Panc1 (cell line): Measurements from ENCODE around the gene GFER. TPM values are rescaled to one million over a fixed set of nuclear protein-coding genes. Genes with fewer than 3 reads are reported as not detected.

Experiments
- ATAC-seq: fragments of 200-7000 bp; cut with Tn5 transposase; 2 replicates; pipeline ENCODE4 v1.9.1; 2020; ENCODE audit warnings: mild to moderate bottlenecking, moderate library complexity
- BruUV-seq: library from RNA; stranded (reverse); fragments of 400-500 nt; replicated peaks from 2 replicates; lab custom pipeline; 2021; lab: Mats Ljungman, UMichigan
- CTCF ChIA-PET: fragments of 300-600 bp; sonication (Branson Sonifier 250); formaldehyde crosslinking; loops from one replicate; lab custom pipeline; 2022; ENCODE audit warnings: antibody characterized with exemption; lab: Charles Lee
- POLR2A ChIA-PET: fragments of 300-600 bp; sonication (Branson Sonifier 250); formaldehyde crosslinking; loops from one replicate; lab custom pipeline; 2022; ENCODE audit warnings: antibody characterized with exemption; lab: Charles Lee
- DNase-seq: peaks from one replicate; pipeline ENCODE4 v3.0.0-alpha.2; 2010; ENCODE audit warnings: low read depth, low spot score
- H3K27ac ChIP-seq: 2 replicates; pipeline ENCODE4 v1.5.1; 2011; ENCODE audit warnings: mild to moderate bottlenecking, low read length, inconsistent platforms
- H3K27me3 ChIP-seq: fragments of 200-500 bp; sonication (Bioruptor generic); 2 replicates; pipeline ENCODE4 v1.6.0; 2014; ENCODE audit warnings: low read length, inconsistent platforms; ENCODE audit not compliant: control insufficient read depth, insufficient read depth
- H3K36me3 ChIP-seq: fragments of 200-500 bp; sonication (Bioruptor generic); 2 replicates; pipeline ENCODE4 v1.5.1; 2014; ENCODE audit warnings: inconsistent platforms, mild to moderate bottlenecking, low read length, moderate library complexity; ENCODE audit not compliant: control insufficient read depth, insufficient read depth
- H3K4me1 ChIP-seq: 2 replicates; pipeline ENCODE4 v1.5.1; 2011; ENCODE audit warnings: inconsistent platforms, mild to moderate bottlenecking, low read length, moderate library complexity; ENCODE audit not compliant: control insufficient read depth, insufficient read depth
- H3K4me3 ChIP-seq, 2 experiments: 2 replicates each; pipeline ENCODE4 v1.5.1; 2011 to 2012; ENCODE audit warnings: low read depth in 2 of 2, low read length in 2 of 2, mild to moderate bottlenecking in 2 of 2, inconsistent platforms in 1 of 2, moderate library complexity in 1 of 2
- H3K9me3 ChIP-seq: fragments of 200-500 bp; sonication (Bioruptor generic); 2 replicates; pipeline ENCODE4 v1.5.1; 2014; ENCODE audit warnings: low read depth, mild to moderate bottlenecking, inconsistent platforms, low read length, moderate library complexity; ENCODE audit not compliant: control insufficient read depth, insufficient read depth
- CTCF ChIP-seq: fragments of 450-650 bp; IDR thresholded peaks from 2 replicates; pipeline ENCODE4 v1.5.1; 2017; ENCODE audit warnings: mild to moderate bottlenecking
- POLR2AphosphoS5 ChIP-seq: IDR thresholded peaks from 2 replicates; pipeline ENCODE4 v1.6.1; 2012; ENCODE audit warnings: mild to moderate bottlenecking, low read depth, low read length, moderate library complexity
- REST ChIP-seq, 2 experiments: IDR thresholded peaks; 2 replicates each; pipeline ENCODE4 v1.6.1; 2011 to 2012; ENCODE audit warnings: low read depth in 2 of 2, control low read depth in 1 of 2, low read length in 1 of 2, mild to moderate bottlenecking in 1 of 2, moderate library complexity in 1 of 2; ENCODE audit not compliant: insufficient read depth in 1 of 2
- SIN3A ChIP-seq: IDR thresholded peaks from 2 replicates; pipeline ENCODE4 v1.6.1; 2012; ENCODE audit warnings: low read depth, mild to moderate bottlenecking, low read length, moderate library complexity, borderline replicate concordance; ENCODE audit not compliant: insufficient read depth
- TCF7L2 ChIP-seq: IDR thresholded peaks from 2 replicates; pipeline ENCODE4 v1.6.1; 2011; ENCODE audit warnings: mild to moderate bottlenecking, low read depth, low read length, inconsistent platforms
- in situ Hi-C: cut with HindIII; loops from 2 replicates; pipeline ENCODE4 v1.10.0; 2016; ENCODE audit warnings: low sequenced_read_pairs, low pct_unique_long_range_greater_than_20kb
- intact Hi-C: fragments of 100-400 bp; cut with micrococcal nuclease; formaldehyde crosslinking; loops from one replicate; pipeline ENCODE4 v1.10.0; 2022; ENCODE audit not compliant: unreplicated experiment
- total RNA-seq: library from RNA; stranded (reverse); gene quantifications from one replicate; pipeline ENCODE4 v1.2.1, GENCODE V29; 2021; ENCODE audit not compliant: unreplicated experiment

Gene GFER
- total RNA-seq, 1 experiment from 2014 or later, result 49.2 TPM

GRCh38 chr16:1989209-1990100, 5.5 kb downstream of the GFER start, which contains the start of gene SYNGR3:
TSS of gene SYNGR3 (plus strand) at chr16:1989970. CDS start at chr16:1990103, 133 bp downstream.
- BruUV-seq, result no TSS peak
- TF ChIP-seq REST (IDR thresholded peaks at IDR 0.05; ENCODE audit: insufficient read depth in 1 of 2, low read depth in 2 of 2, low read length in 1 of 2) (no peak), POLR2AphosphoS5 (no peak), TCF7L2 (no peak), CTCF (no peak), SIN3A (no peak)
- H3K27me3 ChIP-seq, result no peaks in the 10 kb centered on the region
- no peak for DNase-seq
- CTCF ChIA-PET, result no interaction called here
- H3K36me3 ChIP-seq, result peaks cover 8% of the 10 kb centered on the region; the same call in 1 of the 2 replicates
- POLR2A ChIA-PET, result no interaction called here
- peak within 1 kb of the TSS; percentile 50 to 67 for H3K4me3 ChIP-seq
- H3K9me3 ChIP-seq, result no peaks in the 10 kb centered on the region
- in situ Hi-C loops (no loop called here), intact Hi-C loops (no loop called here)
- peak; percentile 67 for ATAC-seq
- peak within 1 kb of the TSS; percentile 61; the same call in 1 of the 2 replicates for H3K27ac ChIP-seq
- peaks cover 25% of the 10 kb centered on the region for H3K4me1 ChIP-seq

DNA sequence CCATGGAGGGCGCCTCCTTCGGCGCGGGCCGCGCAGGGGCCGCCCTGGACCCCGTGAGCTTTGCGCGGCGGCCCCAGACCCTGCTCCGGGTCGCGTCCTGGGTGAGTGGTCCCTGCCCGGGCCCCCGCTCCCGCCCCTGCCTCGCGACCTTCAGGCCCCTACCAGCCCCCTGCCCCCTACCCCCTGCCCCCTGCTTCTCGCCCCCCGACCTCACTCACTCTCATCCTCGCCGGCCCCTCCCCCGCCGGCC, 6.0 kb downstream of the GFER start:
- Histone ChIP-seq H3K27ac (no peak overlapping the region; the same call in 1 of the 2 replicates), H3K36me3 (peaks cover 4% of the 10 kb centered on the region; the same call in 1 of the 2 replicates), H3K9me3 (no peaks in the 10 kb centered on the region), H3K4me3 (peak overlapping the region; percentile 50 to 67), H3K27me3 (no peaks in the 10 kb centered on the region), H3K4me1 (peaks cover 24% of the 10 kb centered on the region)
- DNase-seq (no peak), ATAC-seq (no peak)
- no peak for TF ChIP-seq TCF7L2
- TF ChIP-seq CTCF, result no peak
- TF ChIP-seq POLR2AphosphoS5, result no peak
- no peak for TF ChIP-seq REST (IDR thresholded peaks at IDR 0.05; ENCODE audit: insufficient read depth in 1 of 2, low read depth in 2 of 2, low read length in 1 of 2)
- intact Hi-C loops, result no loop called here
- BruUV-seq, result no TSS peak
- POLR2A ChIA-PET, result no interaction called here
- in situ Hi-C loops, result no loop called here
- CTCF ChIA-PET, result no interaction called here
